ENCODE data around the gene ADK. TPM values are rescaled to one million over a fixed set of nuclear protein-coding genes. Genes with fewer than 3 reads are reported as not detected.

The ADK gene
- total RNA-seq, 1 experiment from 2014 or later = 66.6 TPM

DNA sequence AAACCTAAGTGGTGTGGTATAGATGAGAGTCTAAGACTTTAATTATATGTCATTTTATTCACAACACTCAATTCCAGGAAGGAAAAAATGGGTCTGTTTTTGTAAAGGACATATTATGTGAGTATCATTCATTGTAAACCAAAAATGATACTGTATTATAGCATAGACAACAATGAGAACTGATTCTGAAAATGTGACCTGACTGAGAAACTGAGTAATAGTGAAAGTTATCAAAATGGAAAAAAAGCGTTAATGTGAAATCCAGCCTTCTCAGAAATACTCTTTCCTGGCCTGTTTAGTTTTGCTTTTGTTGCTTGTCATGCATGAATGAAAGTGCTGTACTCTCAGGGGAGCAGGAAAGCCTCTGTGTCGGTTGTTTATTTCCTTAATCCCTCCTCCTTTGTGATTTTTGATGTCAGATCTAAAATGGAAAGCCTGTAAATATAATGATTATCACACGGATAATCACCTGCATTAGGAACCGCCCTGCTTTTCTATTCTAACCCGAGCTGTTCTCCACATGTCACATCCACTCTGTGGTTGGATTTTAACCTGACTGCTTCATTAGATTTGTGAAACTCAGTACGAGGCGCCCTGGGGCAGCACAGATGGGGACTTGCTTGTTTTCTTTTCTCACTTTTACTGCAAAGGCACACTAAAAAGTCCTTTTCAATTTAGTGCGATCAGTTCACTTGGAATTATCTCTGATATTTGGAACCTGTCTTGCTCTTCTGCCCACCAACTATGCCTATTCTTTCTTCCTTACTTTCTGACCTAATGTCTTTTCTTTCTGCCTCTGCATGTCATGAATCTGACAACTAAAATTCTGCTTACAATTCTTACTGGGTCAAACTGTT is 434.4 kb downstream of the ADK start:
- peaks cover 11% of the 10 kb centered on the region for H3K4me1 Mint-ChIP-seq (ENCODE audit: low read depth, unreplicated experiment)
- intact Hi-C loops (cut with micrococcal nuclease; ENCODE audit: unreplicated experiment) = no loop called here
- TF ChIP-seq CTCF (IDR thresholded peaks at IDR 0.05; ENCODE audit: unreplicated experiment) = no peak
- no peaks in the 10 kb centered on the region for H3K9me3 Mint-ChIP-seq (ENCODE audit: low read depth, unreplicated experiment)
- H3K27me3 Mint-ChIP-seq (ENCODE audit: unreplicated experiment) = no peaks in the 10 kb centered on the region
- DNase-seq = no peak
- CTCF ChIA-PET = no interaction called here
- H3K27ac Mint-ChIP-seq (ENCODE audit: unreplicated experiment) = no peak overlapping the region
- no peaks in the 10 kb centered on the region for H3K36me3 Mint-ChIP-seq (ENCODE audit: insufficient read depth, unreplicated experiment)
- BruUV-seq (replicated peaks) = no TSS peak
- no peak overlapping the region for H3K4me3 Mint-ChIP-seq (ENCODE audit: low read depth, unreplicated experiment)

DNA sequence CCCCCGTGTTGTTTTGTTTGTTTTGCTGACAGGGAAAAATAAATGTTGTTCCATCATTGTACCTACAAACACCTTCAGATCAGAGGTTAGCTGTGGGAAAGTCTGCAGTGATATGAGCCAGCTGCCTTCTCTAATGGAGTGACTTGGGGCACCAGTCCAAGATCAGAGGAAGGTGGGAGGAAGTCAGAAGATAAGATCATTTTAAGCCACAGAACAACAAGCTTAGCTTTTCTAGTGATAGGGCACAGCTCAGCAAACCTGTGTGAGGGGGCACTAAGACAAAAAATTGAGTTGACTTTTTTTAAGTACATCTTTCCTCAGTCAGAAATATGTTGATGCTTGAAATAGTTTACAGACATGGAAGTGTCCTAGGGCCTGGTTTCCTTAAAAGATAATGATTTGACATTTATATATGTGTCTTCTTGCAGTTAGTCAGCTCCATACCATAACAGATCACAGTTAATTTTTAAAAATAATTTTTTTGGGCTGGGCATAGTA is 435.1 kb downstream of the ADK start:
- H3K4me1 Mint-ChIP-seq (ENCODE audit: low read depth, unreplicated experiment) = peaks cover 11% of the 10 kb centered on the region
- no peak for TF ChIP-seq CTCF (IDR thresholded peaks at IDR 0.05; ENCODE audit: unreplicated experiment)
- H3K27ac Mint-ChIP-seq (ENCODE audit: unreplicated experiment) = no peak overlapping the region
- no peak for DNase-seq
- no peaks in the 10 kb centered on the region for H3K27me3 Mint-ChIP-seq (ENCODE audit: unreplicated experiment)
- H3K4me3 Mint-ChIP-seq (ENCODE audit: low read depth, unreplicated experiment) = no peak overlapping the region
- no peaks in the 10 kb centered on the region for H3K36me3 Mint-ChIP-seq (ENCODE audit: insufficient read depth, unreplicated experiment)
- CTCF ChIA-PET = no interaction called here
- no TSS peak for BruUV-seq (replicated peaks)
- intact Hi-C loops (cut with micrococcal nuclease; ENCODE audit: unreplicated experiment) = no loop called here
- no peaks in the 10 kb centered on the region for H3K9me3 Mint-ChIP-seq (ENCODE audit: low read depth, unreplicated experiment)

DNA sequence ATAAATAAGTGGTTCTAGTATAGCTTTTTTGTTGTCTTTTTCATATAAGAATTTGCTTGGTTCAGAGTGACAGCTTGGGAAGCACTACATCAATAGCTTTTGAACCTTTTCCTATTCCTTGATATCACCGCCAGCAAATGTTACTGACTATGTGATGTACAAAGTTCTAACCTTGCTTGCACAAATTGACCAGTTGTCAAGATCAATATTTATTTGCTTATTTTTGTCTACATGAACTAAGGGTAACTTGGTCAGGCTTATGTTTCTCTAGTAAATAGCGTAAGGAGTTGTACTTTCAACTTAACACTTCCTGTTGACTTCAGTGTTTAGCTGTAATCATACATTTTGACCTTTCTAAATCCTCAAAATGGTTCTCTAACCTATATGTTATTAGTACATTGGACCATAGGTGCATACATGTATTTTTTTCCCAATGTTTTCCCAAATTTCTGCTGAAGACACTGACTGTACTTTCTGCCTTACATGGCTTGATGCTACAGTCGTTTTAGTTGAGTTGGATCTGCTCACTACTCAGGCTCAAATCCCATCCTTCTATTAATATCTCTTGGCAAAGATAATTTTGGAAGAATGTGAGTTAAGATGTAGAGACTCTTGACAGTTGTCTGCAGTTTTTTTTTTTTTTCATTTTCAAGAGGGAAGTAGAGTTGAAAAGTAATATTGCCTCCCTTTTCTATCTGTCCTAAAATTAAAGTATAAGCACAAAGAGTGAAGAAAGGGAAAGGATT is 436.3 kb downstream of the ADK start:
- no peak overlapping the region for H3K27ac Mint-ChIP-seq (ENCODE audit: unreplicated experiment)
- no peaks in the 10 kb centered on the region for H3K9me3 Mint-ChIP-seq (ENCODE audit: low read depth, unreplicated experiment)
- no peak for DNase-seq
- CTCF ChIA-PET = no interaction called here
- intact Hi-C loops (cut with micrococcal nuclease; ENCODE audit: unreplicated experiment) = no loop called here
- BruUV-seq (replicated peaks) = no TSS peak
- no peaks in the 10 kb centered on the region for H3K27me3 Mint-ChIP-seq (ENCODE audit: unreplicated experiment)
- no peaks in the 10 kb centered on the region for H3K36me3 Mint-ChIP-seq (ENCODE audit: insufficient read depth, unreplicated experiment)
- peaks cover 11% of the 10 kb centered on the region for H3K4me1 Mint-ChIP-seq (ENCODE audit: low read depth, unreplicated experiment)
- H3K4me3 Mint-ChIP-seq (ENCODE audit: low read depth, unreplicated experiment) = no peak overlapping the region
- TF ChIP-seq CTCF (IDR thresholded peaks at IDR 0.05; ENCODE audit: unreplicated experiment) = no peak

DNA sequence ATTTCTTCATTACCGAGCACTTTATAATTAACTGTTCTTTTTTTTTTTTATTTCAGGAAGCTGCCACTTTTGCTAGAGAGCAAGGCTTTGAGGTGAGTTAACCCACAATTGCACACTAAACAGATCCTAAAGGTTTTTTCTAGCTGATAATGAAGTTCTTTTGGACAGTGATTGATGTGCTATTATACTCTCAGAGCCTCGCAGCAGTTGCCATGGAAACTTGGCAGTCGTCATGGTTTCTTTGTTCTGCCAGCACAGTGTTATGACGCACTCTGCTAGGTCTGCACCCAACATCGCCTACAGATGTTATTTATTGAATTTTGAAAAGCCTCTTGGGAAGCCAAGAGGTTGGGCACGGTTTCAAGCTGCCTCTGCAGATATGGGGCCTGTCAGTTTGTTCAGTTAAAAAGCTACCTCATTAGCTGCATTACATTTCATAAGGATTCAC is 438.2 kb downstream of the ADK start:
- no peak overlapping the region for H3K4me3 Mint-ChIP-seq (ENCODE audit: low read depth, unreplicated experiment)
- H3K36me3 Mint-ChIP-seq (ENCODE audit: insufficient read depth, unreplicated experiment) = no peaks in the 10 kb centered on the region
- no peak overlapping the region for H3K27ac Mint-ChIP-seq (ENCODE audit: unreplicated experiment)
- no peaks in the 10 kb centered on the region for H3K27me3 Mint-ChIP-seq (ENCODE audit: unreplicated experiment)
- CTCF ChIA-PET = no interaction called here
- intact Hi-C loops (cut with micrococcal nuclease; ENCODE audit: unreplicated experiment) = no loop called here
- H3K9me3 Mint-ChIP-seq (ENCODE audit: low read depth, unreplicated experiment) = no peaks in the 10 kb centered on the region
- DNase-seq = no peak
- H3K4me1 Mint-ChIP-seq (ENCODE audit: low read depth, unreplicated experiment) = peaks cover 11% of the 10 kb centered on the region
- TF ChIP-seq CTCF (IDR thresholded peaks at IDR 0.05; ENCODE audit: unreplicated experiment) = no peak
- no TSS peak for BruUV-seq (replicated peaks)
